Osteocyte (in vitro differentiated cells): ENCODE results near the gene PFKFB1. TPM values are rescaled to one million over a fixed set of nuclear protein-coding genes. Genes with fewer than 3 reads are reported as not detected.

Experiments
- DNase-seq: peaks from one replicate; pipeline ENCODE4 v3.0.0; 2021; ENCODE audit warnings: mixed read lengths; ENCODE audit not compliant: unreplicated experiment; ENCODE audit errors: extremely low spot score
- H3K27ac Mint-ChIP-seq: one replicate; pipeline ENCODE4 v1.8.0; 2021; ENCODE audit warnings: mild to moderate bottlenecking, mixed read lengths; ENCODE audit not compliant: unreplicated experiment
- H3K27me3 Mint-ChIP-seq: one replicate; pipeline ENCODE4 v1.8.0; 2021; ENCODE audit warnings: mixed read lengths; ENCODE audit not compliant: unreplicated experiment
- H3K36me3 Mint-ChIP-seq: one replicate; pipeline ENCODE4 v1.8.0; 2021; ENCODE audit warnings: mixed read lengths; ENCODE audit not compliant: unreplicated experiment
- H3K4me1 Mint-ChIP-seq: one replicate; pipeline ENCODE4 v1.8.0; 2021; ENCODE audit warnings: mixed read lengths; ENCODE audit not compliant: unreplicated experiment
- H3K4me3 Mint-ChIP-seq: one replicate; pipeline ENCODE4 v1.8.0; 2021; ENCODE audit warnings: mild to moderate bottlenecking, moderate library complexity, mixed read lengths; ENCODE audit not compliant: unreplicated experiment
- H3K9me3 Mint-ChIP-seq: one replicate; pipeline ENCODE4 v1.8.0; 2021; ENCODE audit warnings: mixed read lengths; ENCODE audit not compliant: unreplicated experiment
- CTCF ChIP-seq: fragments of 200-600 bp; sonication (generic); IDR thresholded peaks from 2 replicates; pipeline ENCODE4 v1.5.0; 2021; ENCODE audit warnings: antibody characterized with exemption, mild to moderate bottlenecking, moderate library complexity
- total RNA-seq: library from RNA; stranded (reverse); gene quantifications from 2 replicates; pipeline ENCODE4 v1.2.1, GENCODE V29; 2021

Gene PFKFB1
- total RNA-seq, 1 donor from 2014 or later, result not detected

- peaks cover 5% of the 10 kb centered on the region for H3K9me3 Mint-ChIP-seq
Measured at GRCh38 chrX:54923376-54923775, 70.6 kb downstream of the PFKFB1 start.

GRCh38 chrX:54922547-54922946 is 71.4 kb downstream of the PFKFB1 start:
- no peak for TF ChIP-seq CTCF
- no peak for DNase-seq
- H3K36me3 Mint-ChIP-seq, result peaks cover 18% of the 10 kb centered on the region
- H3K9me3 Mint-ChIP-seq, result peaks cover 5% of the 10 kb centered on the region
- no peaks in the 10 kb centered on the region for H3K27me3 Mint-ChIP-seq
- H3K27ac Mint-ChIP-seq, result no peak overlapping the region
- H3K4me3 Mint-ChIP-seq, result no peak overlapping the region
- peaks cover 2% of the 10 kb centered on the region for H3K4me1 Mint-ChIP-seq

More at GRCh38 chrX:54923376-54923775, 70.6 kb downstream of the PFKFB1 start:
- Mint-ChIP-seq H3K27me3 (no peaks in the 10 kb centered on the region), H3K4me1 (peaks cover 2% of the 10 kb centered on the region), H3K36me3 (peaks cover 25% of the 10 kb centered on the region), H3K4me3 (no peak overlapping the region), H3K27ac (no peak overlapping the region)
- TF ChIP-seq CTCF, result no peak
- no peak for DNase-seq

GRCh38 chrX:54921427-54922021 is 72.5 kb downstream of the PFKFB1 start:
- DNase-seq, result peak; percentile 91
- Mint-ChIP-seq H3K4me1 (peaks cover 2% of the 10 kb centered on the region), H3K27me3 (peaks cover 2% of the 10 kb centered on the region), H3K36me3 (peaks cover 12% of the 10 kb centered on the region), H3K27ac (peak overlapping the region; percentile 87), H3K9me3 (peaks cover 12% of the 10 kb centered on the region), H3K4me3 (peak overlapping the region; percentile 89)
- no peak for TF ChIP-seq CTCF

GRCh38 chrX:54920610-54921426 is 73.2 kb downstream of the PFKFB1 start, which contains the start of gene TRO:
TSS of gene TRO (plus strand) at chrX:54920824. CDS start at chrX:54922247, 1,423 bp downstream.
- Mint-ChIP-seq H3K27me3 (peaks cover 2% of the 10 kb centered on the region), H3K27ac (peak within 1 kb of the TSS; percentile 87), H3K4me3 (peak within 1 kb of the TSS; percentile 89), H3K36me3 (peaks cover 6% of the 10 kb centered on the region), H3K4me1 (peaks cover 2% of the 10 kb centered on the region), H3K9me3 (peaks cover 15% of the 10 kb centered on the region)
- no peak for DNase-seq
- TF ChIP-seq CTCF, result peak; percentile 51

- no peak overlapping the region for H3K4me3 Mint-ChIP-seq
- DNase-seq, result no peak
Measured at GRCh38 chrX:54909941-54910340, 84.0 kb downstream of the PFKFB1 start.

More at GRCh38 chrX:54909941-54910340, 84.0 kb downstream of the PFKFB1 start:
- H3K36me3 Mint-ChIP-seq, result no peaks in the 10 kb centered on the region
- no peaks in the 10 kb centered on the region for H3K27me3 Mint-ChIP-seq
- H3K9me3 Mint-ChIP-seq, result peaks cover 20% of the 10 kb centered on the region
- H3K4me1 Mint-ChIP-seq, result no peaks in the 10 kb centered on the region
- no peak for TF ChIP-seq CTCF
- H3K27ac Mint-ChIP-seq, result no peak overlapping the region
